ENCODE data around the gene PNP. TPM values are rescaled to one million over a fixed set of nuclear protein-coding genes. Genes with fewer than 3 reads are reported as not detected.

Gene PNP
- total RNA-seq = 128 and 138 TPM in 2 replicates

GRCh38 chr14:20469242-20469889, at the start of gene PNP:
TSS of gene PNP (plus strand) at chr14:20469406. CDS start at chr14:20469525, 119 bp downstream.

GRCh38 chr14:20435582-20436362, 33.4 kb upstream of the PNP start, which contains the start of gene KLHL33:
TSS of gene KLHL33 (minus strand) at chr14:20436166. CDS start at chr14:20435811, 355 bp downstream.

GRCh38 chr14:20454516-20455354, 14.5 kb upstream of the PNP start, which contains the start of the genes APEX1 and OSGEP:
TSS of gene APEX1 (plus strand) at chr14:20455226. CDS start at chr14:20455646, 420 bp downstream.
TSS of gene OSGEP (minus strand) at chr14:20454812. CDS start at chr14:20454683, 129 bp downstream.

GRCh38 chr14:20461225-20462141, 7.7 kb upstream of the PNP start, which contains the start of gene PIP4P1:
TSS of gene PIP4P1 (minus strand) at chr14:20461434. CDS start at chr14:20461325, 109 bp downstream.

Other genes with a start within 250 kb of the PNP start
- gene OR11H6, start 245.7 kb upstream of the PNP start, total RNA-seq = not detected in 2 replicates
- not detected in 2 replicates for gene OR11H7, start 240.4 kb upstream of the PNP start, total RNA-seq
- not detected in 2 replicates for gene OR11H4, start 230.1 kb upstream of the PNP start, total RNA-seq
- gene TTC5, start 163.5 kb upstream of the PNP start, total RNA-seq = 5.2 and 7.5 TPM in 2 replicates
- 51.3 and 52.7 TPM in 2 replicates for gene CCNB1IP1, start 136.1 kb upstream of the PNP start, total RNA-seq
- gene PARP2, start 125.8 kb upstream of the PNP start, total RNA-seq = 11.1 and 12.9 TPM in 2 replicates
- 5.5 and 8.5 TPM in 2 replicates for gene TEP1, start 55.9 kb upstream of the PNP start, total RNA-seq
- not detected in 2 replicates for gene KLHL33, start 33.2 kb upstream of the PNP start, total RNA-seq
- 37.9 and 54.4 TPM in 2 replicates for gene OSGEP, start 14.6 kb upstream of the PNP start, total RNA-seq
- gene APEX1, start 14.2 kb upstream of the PNP start, total RNA-seq = 168 and 175 TPM in 2 replicates
- 9.7 and 14.2 TPM in 2 replicates for gene PIP4P1, start 8.0 kb upstream of the PNP start, total RNA-seq
- not detected in 2 replicates for gene RNASE10, start 36.1 kb downstream of the PNP start, total RNA-seq
- gene RNASE9, start 91.6 kb downstream of the PNP start, total RNA-seq = not detected in 2 replicates
- not detected in 2 replicates for gene RNASE11, start 118.6 kb downstream of the PNP start, total RNA-seq
- gene RNASE12, start 122.0 kb downstream of the PNP start, total RNA-seq = not detected in 2 replicates
- gene OR6S1, start 172.3 kb downstream of the PNP start, total RNA-seq = not detected in 2 replicates
- gene RNASE4, start 215.2 kb downstream of the PNP start, total RNA-seq = 9.0 and 11.1 TPM in 2 replicates
- 1.5 and 5.4 TPM in 2 replicates for gene ANG, start 219.4 kb downstream of the PNP start, total RNA-seq

Measured in airway epithelial cell (primary cell).